NOMO-1 (cell line): Measurements from ENCODE around the gene C10orf67.
"Not testable (repeated sequence)": the region's sequence is repeated elsewhere in the genome, so short reads cannot be mapped to it uniquely, and the experiment has no call there.

Experiments used
- DNase-seq, 2 experiments: peaks; one replicate each; lab custom pipeline; 2025; ENCODE audit not compliant: unreplicated experiment in 2 of 2; lab: John Stamatoyannopoulos, UW

C10orf67 gene

GRCh38 chr10:23344241-23344841 is at the start of gene C10orf67:
Gene C10orf67, minus strand, starts transcription at chr10:23344797. Its CDS starts 23 bp downstream, at chr10:23344774.
- DNase-seq, result no peak

DNA sequence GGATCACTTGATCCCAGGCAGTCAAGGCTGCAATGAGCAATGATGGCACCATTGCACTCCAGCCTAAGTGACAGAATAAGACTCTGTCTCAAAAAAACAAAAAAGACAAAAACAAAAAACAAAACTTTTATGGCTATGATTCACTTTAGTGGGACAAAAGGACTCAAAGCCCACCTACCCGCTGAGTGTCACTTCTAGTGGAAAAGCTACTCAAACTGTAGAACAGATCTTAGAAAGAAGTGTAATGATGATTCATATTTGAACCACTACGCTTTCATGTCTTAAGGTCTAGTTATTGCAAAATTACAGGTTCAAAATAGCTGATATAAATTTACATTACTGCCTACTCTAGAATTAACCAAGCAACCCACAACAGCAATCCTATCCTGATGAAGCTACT is 47.2 kb upstream of the C10orf67 start:
- peak in 1 of 2 experiments; percentile 24 for DNase-seq

- DNase-seq, result no peak
These were observed 46.2 kb upstream of the C10orf67 start for GRCh38 chr10:23390809-23391208.

DNA sequence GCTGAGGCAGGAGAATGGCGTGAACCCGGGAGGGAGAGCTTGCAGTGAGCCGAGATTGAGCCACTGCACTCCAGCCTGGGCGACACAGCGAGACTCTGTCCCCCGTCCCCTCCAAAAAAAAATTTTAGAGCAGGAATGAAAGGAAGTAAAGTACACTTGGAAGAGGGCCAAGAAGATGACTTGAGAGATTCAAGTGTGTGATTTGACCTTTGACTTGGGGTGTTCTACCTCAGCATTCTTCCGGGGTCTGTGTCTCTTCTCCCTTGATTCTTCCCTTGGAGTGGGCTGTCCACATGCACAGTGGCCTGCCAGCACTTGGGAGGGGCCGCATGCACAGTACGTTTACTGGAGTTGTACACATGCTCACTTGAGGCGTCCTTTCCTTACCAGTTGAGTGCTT is 45.8 kb upstream of the C10orf67 start:
- not testable (repeated sequence) for DNase-seq

DNA sequence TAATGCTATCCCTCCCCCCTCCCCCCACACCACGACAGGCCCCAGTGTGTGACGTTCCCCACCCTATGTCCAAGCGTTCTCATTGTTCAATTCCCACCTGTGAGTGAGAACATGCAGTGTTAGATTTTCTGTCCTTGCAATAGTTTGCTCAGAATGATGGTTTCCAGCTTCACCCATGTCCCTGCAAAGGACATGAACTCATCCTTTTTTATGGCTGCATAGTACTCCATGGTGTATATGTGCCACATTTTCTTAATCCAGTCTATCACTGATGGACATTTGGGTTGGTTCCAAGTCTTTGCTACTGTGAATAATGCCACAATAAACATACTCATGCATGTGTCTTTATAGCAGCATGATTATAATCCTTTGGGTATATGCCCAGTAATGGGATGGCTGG is 42.9 kb upstream of the C10orf67 start:
- DNase-seq, result not testable (repeated sequence)

- no peak for DNase-seq
These were observed 41.5 kb upstream of the C10orf67 start for GRCh38 chr10:23386052-23386451.

DNA sequence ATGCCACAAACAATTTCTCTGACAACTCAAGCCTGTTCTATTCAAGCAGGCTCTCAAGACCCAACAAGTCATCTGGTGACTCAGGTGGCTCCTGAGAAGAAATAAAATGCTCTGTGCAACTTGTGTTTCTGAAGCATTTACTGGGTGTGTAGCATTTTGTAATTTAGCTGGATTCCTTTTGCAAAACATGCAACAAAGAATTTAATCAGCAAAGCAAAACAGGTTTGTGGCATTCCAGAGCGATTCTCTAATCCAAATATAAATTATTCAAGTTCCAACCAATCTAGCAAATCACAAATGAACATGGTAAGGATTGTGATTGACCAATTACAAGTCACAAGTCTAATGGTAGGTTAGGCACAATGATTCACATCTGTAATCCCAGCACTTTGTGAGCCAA is 39.8 kb upstream of the C10orf67 start:
- no peak for DNase-seq

- no peak for DNase-seq
These were observed 39.0 kb upstream of the C10orf67 start for GRCh38 chr10:23383637-23384036.

- DNase-seq, result no peak
These were observed 36.9 kb upstream of the C10orf67 start for GRCh38 chr10:23381298-23382040.

DNA sequence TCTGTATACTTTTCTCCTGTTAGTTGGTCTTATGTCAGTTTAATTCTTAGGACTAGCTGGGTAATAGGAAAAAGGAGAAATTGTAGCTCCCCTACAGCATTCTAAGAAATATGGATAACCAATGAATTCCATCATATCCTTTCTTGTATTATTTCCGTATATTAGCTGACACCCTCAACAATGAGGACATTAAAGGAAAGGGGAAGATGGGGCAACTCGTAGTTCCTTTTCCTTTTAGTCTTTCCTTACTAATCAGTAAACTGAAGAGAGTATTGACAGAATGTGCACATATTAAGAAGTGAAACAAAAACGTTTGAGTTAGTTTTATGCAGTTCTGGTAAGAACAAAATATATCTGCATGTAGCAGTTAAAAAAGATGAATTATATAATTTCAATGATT is 35.1 kb upstream of the C10orf67 start:
- DNase-seq, result peak in 1 of 2 experiments; percentile 37

- DNase-seq, result peak in 1 of 2 experiments; percentile 13
These were observed 31.6 kb upstream of the C10orf67 start for GRCh38 chr10:23376229-23376655.

GRCh38 chr10:23375366-23375765 is 30.8 kb upstream of the C10orf67 start:
- DNase-seq, result no peak

DNA sequence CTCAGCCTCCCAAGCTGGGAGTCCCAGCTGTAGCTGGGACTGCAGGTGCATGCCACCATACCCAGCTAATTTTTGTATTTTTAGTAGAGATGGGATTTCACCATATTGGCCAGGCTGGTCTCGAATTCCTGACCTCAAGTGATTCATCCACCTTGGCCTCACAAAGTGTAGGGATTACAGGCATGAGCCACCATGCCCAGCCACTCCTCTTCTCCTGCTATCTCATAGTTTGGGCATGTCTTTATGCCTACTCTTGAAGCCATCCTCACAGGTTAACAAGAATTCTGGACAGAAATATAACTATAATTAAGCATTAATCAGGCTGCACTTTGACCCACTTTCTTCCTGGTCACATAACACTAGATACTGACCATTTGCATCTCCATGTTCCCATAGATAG is 28.6 kb upstream of the C10orf67 start:
- no peak for DNase-seq

GRCh38 chr10:23371073-23371472 is 26.5 kb upstream of the C10orf67 start:
- no peak for DNase-seq

- DNase-seq, result peak in 1 of 2 experiments; percentile 27
These were observed 25.5 kb upstream of the C10orf67 start for GRCh38 chr10:23370106-23370505.

DNA sequence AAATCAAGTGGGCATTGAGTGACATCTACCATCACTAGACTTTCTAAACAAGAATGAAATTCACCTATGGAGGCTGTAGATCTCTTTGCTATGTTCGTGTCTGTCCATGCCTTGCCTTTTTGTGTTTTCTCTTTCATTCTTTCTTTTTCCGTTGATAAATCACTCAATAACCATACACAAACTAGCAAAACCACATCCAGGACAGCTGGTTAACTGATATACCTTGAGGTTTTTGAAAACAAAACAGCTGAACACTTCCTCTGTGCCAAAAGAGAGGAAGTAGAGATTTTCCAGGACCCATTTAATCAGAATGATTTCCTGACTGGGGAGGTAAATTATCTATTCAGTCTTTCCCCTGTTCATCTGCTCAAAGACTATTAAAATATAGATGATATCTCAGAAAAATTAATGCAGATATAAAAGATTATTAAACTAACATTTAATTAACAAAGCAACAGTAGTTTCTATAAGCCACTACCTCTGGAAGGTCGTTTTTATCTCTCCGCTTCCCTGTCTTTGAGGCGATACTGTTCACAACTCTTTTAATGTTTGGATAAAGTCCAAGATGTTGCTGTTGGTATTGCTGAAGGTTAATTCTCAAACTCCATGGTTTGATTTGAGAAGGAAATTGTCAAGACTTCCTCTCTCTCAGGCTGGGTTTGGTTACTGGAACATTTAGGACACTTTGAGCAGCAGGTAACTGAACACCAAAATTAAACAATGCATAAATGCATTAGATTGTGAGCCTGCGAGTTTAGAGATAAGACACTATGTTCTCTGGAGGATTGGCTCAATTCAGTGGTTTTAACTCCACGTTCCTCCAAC is 24.4 kb upstream of the C10orf67 start:
- DNase-seq, result peak; percentile 33 to 63

DNA sequence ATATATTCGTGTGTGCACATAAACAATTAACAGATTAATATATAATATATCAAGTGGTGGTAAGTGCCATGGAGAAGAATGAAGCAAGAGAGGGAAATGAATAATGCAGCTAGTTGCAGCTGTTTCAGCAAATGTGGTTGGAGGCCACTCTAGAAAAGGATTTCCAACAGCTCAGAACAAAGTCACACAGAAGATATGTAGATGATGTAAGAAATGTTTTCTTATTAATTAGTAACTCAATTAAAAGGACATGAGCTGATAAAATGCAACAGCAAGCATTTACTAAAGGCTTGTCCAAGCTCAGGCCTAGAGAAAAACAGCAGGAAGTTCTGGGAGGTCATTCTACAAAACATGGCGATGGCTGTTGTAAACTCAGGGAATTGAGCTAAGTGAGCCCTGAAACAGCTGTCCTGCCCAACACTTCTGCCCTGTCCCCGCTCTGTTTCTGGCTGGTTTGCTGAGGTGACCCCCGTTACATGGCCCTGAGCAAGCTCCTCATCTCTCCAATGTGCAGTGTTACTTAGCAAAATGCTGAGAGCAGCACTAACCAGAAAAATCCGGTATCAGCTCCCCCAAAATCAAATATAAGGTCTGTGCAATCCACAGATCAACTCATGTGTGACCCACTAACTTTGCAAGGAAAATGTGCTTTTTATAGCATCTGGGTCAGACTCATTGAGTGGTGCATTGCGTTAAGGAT is 23.4 kb upstream of the C10orf67 start:
- peak in 1 of 2 experiments; percentile 42 for DNase-seq

DNA sequence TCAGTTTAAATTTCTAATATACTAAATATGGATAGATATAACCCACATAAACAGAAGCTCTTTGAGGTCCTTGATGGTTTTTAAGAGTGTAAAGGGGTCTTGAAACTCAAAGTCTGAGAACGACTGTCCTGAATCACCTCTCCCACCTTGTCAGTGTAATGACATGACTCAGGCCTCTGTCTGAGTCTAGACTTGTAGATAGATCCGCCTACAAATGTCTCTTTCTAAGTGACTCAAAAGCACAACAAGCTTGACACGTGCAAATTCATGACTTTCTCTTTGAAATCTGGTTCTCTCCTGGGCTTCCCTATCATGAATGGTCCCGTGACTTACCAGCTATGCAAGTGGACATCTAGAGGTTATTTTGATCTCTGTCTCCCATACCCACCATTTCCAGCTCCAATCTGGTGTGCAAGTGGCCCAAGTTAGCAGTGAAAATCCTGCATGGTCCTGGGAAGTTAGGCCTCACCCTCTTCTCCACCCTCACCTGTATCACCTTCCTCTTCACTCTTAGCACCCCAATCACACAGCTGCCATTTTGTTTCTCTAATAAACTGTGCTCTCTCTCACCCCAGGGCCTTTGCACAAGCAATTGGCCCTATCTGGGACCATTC is 20.9 kb upstream of the C10orf67 start:
- DNase-seq, result not testable (repeated sequence)

DNA sequence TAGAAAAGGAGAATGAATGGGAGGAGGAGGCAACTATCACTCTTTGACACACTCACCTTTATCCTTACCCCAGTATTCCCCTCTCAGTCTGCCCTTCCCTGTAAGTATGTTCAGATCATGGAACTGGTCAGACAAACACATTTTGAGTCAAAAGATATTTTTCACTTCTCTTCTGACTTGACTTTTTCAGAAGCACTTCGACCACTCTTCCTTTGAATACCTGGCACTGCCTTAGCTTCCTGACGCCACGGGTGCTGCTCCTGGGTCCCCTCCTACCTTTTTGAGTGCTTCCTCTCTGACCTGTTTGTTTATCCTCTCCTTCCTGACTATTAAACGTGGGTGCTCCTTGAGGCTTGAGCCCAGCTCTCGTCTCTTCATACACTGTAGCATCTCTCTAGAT is 19.8 kb upstream of the C10orf67 start:
- DNase-seq, result no peak

GRCh38 chr10:23363793-23364135 is 19.2 kb upstream of the C10orf67 start:
- DNase-seq, result no peak
